ENCODE measurements around the gene SMIM38. TPM values are rescaled to one million over a fixed set of nuclear protein-coding genes. Genes with fewer than 3 reads are reported as not detected.

Gene SMIM38
- total RNA-seq, 1 donor: 0.09 TPM

- DNase-seq (ENCODE audit: low read depth): no peak
- no peak overlapping the region for H3K4me3 ChIP-seq (ENCODE audit: low read depth, low read length)
- TF ChIP-seq CTCF (IDR thresholded peaks at IDR 0.05; ENCODE audit: insufficient read depth, low read length): no peak
Measured at GRCh38 chr11:69204246-69204940, 48.7 kb downstream of the SMIM38 start.

GRCh38 chr11:69204941-69205742, 49.4 kb downstream of the SMIM38 start:
- no peak for TF ChIP-seq CTCF (IDR thresholded peaks at IDR 0.05; ENCODE audit: insufficient read depth, low read length)
- no peak overlapping the region for H3K4me3 ChIP-seq (ENCODE audit: low read depth, low read length)
- DNase-seq (ENCODE audit: low read depth): no peak

Other genes with a start within 250 kb of the SMIM38 start
- gene MRGPRD, start 174.9 kb upstream of the SMIM38 start, total RNA-seq (ENCODE audit: low replicate concordance): not detected in 2 replicates
- 34.3 and 41.8 TPM in 2 replicates for gene MRGPRF, start 142.7 kb upstream of the SMIM38 start, total RNA-seq (ENCODE audit: low replicate concordance)
- 10.3 and 11.1 TPM in 2 replicates for gene TPCN2, start 107.0 kb upstream of the SMIM38 start, total RNA-seq (ENCODE audit: low replicate concordance)
- gene MYEOV, start 138.2 kb downstream of the SMIM38 start, total RNA-seq (ENCODE audit: low replicate concordance): 7.0 TPM in 1 of 2 replicates, not detected in the other

All from fibroblast of the aortic adventitia (primary cell).